GM23248 (cell line): Measurements from ENCODE around the gene CA12.

Source experiments
- EZH2 ChIP-seq: fragments of 200-600 bp; sonication (generic); IDR thresholded peaks from 2 replicates; pipeline ENCODE4 v1.6.1; 2018; ENCODE audit warnings: antibody characterized with exemption, mild to moderate bottlenecking; ENCODE audit not compliant: insufficient read depth, poor library complexity, severe bottlenecking
- EZH2phosphoT487 ChIP-seq: fragments of 200-600 bp; sonication (generic); IDR thresholded peaks from 2 replicates; pipeline ENCODE4 v1.6.1; 2018; ENCODE audit warnings: antibody characterized with exemption, moderate library complexity, mild to moderate bottlenecking, low read depth; ENCODE audit not compliant: insufficient read depth

DNA sequence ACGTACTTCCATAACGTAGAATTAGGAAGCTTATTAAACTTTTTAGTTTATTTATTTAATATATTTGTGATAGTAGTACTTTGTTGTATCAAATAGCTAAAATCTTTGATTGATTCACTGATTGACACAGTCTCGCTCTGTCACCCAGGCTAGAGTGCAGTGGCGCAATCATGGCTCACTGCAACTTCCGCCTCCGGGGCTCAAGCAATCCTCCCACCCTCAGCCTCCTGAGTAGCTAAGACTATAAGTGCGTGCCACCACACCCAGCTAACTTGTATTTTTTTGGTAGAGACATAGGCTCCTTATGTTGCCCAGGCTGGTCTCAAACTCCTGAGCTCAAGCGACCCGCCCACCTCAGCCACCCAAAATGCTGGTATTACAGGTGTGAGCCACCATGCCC is 98.5 kb downstream of the CA12 start:
- no peak for TF ChIP-seq EZH2
- no peak for TF ChIP-seq EZH2phosphoT487
